ENCODE measurements around the gene G0S2.

G0S2 gene

GRCh38 chr1:209674957-209675564 lies at the start of gene G0S2:
TSS of gene G0S2 (plus strand) at chr1:209675412. CDS start at chr1:209675685, 273 bp downstream.
- no peak for DNase-seq

GRCh38 chr1:209625791-209626285 lies 49.4 kb upstream of the G0S2 start:
- DNase-seq = no peak

GRCh38 chr1:209626346-209627026 lies 48.7 kb upstream of the G0S2 start:
- no peak for DNase-seq

GRCh38 chr1:209627027-209627731 lies 48.0 kb upstream of the G0S2 start:
- no peak for DNase-seq

- peak; percentile 53 for DNase-seq
These were observed 47.4 kb upstream of the G0S2 start for GRCh38 chr1:209627732-209628196.

GRCh38 chr1:209628618-209629299 lies 46.5 kb upstream of the G0S2 start:
- no peak for DNase-seq

- DNase-seq = no peak
These were observed 45.4 kb upstream of the G0S2 start for GRCh38 chr1:209629621-209630382.

GRCh38 chr1:209630383-209631225 lies 44.6 kb upstream of the G0S2 start:
- DNase-seq = no peak

GRCh38 chr1:209633335-209633997 lies 41.7 kb upstream of the G0S2 start:
- no peak for DNase-seq

GRCh38 chr1:209634005-209634737 lies 41.0 kb upstream of the G0S2 start:
- DNase-seq = no peak

- no peak for DNase-seq
These were observed 39.4 kb upstream of the G0S2 start for GRCh38 chr1:209635850-209636249.

- no peak for DNase-seq
These were observed 33.4 kb upstream of the G0S2 start for GRCh38 chr1:209641832-209642172.

GRCh38 chr1:209642816-209643215 lies 32.4 kb upstream of the G0S2 start:
- DNase-seq = no peak

GRCh38 chr1:209643285-209644020 lies 31.8 kb upstream of the G0S2 start:
- DNase-seq = no peak

- DNase-seq = no peak
These were observed 29.4 kb upstream of the G0S2 start for GRCh38 chr1:209645574-209646452.

- DNase-seq = no peak
These were observed 28.7 kb upstream of the G0S2 start for GRCh38 chr1:209646558-209646957.

GRCh38 chr1:209647156-209647555 lies 28.1 kb upstream of the G0S2 start:
- no peak for DNase-seq

- no peak for DNase-seq
These were observed 26.9 kb upstream of the G0S2 start for GRCh38 chr1:209648346-209648745.
